Bronchial epithelial cell (primary cell): ENCODE results near the gene C17orf78. TPM values are rescaled to one million over a fixed set of nuclear protein-coding genes. Genes with fewer than 3 reads are reported as not detected.

ENCODE experiments used
- DNase-seq: peaks from one replicate; pipeline ENCODE4 v3.0.0-alpha.2; 2010; ENCODE audit warnings: low read depth
- FAIRE-seq: peaks from 2 replicates; lab custom pipeline; 2011; peaks lifted over from hg19 to GRCh38; lab: Jason Lieb, UNC
- H3K27me3 ChIP-seq: 2 replicates; pipeline ENCODE4 v1.5.1; 2011; ENCODE audit warnings: low read length; ENCODE audit not compliant: control insufficient read depth, insufficient read depth
- H3K36me3 ChIP-seq: 2 replicates; pipeline ENCODE4 v1.5.1; 2011; ENCODE audit warnings: low read length; ENCODE audit not compliant: control insufficient read depth, insufficient read depth
- H3K4me3 ChIP-seq: 2 replicates; pipeline ENCODE4 v1.5.1; 2011; ENCODE audit warnings: mild to moderate bottlenecking, low read depth, low read length, control low read depth
- total RNA-seq: library from RNA; depleted of rRNA; stranded (reverse); fragments of >200 nt; gene quantifications from 2 replicates; pipeline ENCODE4 v1.2.1, GENCODE V29; 2014
- TF ChIP-seq, protein P1 (sequence below): IDR thresholded peaks from 2 replicates; pipeline ENCODE4 v1.5.1; 2011; ENCODE audit warnings: mild to moderate bottlenecking, moderate library complexity, low read length, control low read depth, inconsistent platforms; ENCODE audit not compliant: insufficient read depth, severe bottlenecking

Gene C17orf78
- total RNA-seq, 1 donor from 2014 or later = not detected

- FAIRE-seq (no peak), DNase-seq (peak; percentile 40)
- H3K27me3 ChIP-seq = no peaks in the 10 kb centered on the region
- peak overlapping the region; percentile 78 for H3K4me3 ChIP-seq
- no peaks in the 10 kb centered on the region for H3K36me3 ChIP-seq
- TF ChIP-seq, protein P1, sequence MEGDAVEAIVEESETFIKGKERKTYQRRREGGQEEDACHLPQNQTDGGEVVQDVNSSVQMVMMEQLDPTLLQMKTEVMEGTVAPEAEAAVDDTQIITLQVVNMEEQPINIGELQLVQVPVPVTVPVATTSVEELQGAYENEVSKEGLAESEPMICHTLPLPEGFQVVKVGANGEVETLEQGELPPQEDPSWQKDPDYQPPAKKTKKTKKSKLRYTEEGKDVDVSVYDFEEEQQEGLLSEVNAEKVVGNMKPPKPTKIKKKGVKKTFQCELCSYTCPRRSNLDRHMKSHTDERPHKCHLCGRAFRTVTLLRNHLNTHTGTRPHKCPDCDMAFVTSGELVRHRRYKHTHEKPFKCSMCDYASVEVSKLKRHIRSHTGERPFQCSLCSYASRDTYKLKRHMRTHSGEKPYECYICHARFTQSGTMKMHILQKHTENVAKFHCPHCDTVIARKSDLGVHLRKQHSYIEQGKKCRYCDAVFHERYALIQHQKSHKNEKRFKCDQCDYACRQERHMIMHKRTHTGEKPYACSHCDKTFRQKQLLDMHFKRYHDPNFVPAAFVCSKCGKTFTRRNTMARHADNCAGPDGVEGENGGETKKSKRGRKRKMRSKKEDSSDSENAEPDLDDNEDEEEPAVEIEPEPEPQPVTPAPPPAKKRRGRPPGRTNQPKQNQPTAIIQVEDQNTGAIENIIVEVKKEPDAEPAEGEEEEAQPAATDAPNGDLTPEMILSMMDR = no peak
Measured at GRCh38 chr17:37359682-37360188, 16.1 kb upstream of the C17orf78 start.

DNA sequence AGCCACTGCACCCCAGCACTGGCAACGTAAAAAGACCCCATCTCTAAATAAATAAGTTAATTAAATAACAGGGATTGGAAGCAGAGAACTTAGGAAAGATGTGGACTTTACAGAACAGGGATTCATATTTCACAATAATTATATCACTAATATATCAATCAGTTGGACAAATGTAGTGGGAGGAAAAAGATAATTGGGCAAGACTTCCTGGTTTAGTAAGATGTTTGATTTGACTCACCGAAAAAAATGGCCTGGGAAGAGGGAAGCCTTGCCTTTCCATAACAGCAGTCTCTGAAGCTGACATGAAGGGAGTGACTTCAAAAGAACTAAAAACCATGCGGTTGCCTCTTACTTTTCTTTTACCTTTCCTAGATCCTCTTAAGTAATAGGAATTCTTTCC, 15.2 kb upstream of the C17orf78 start:
- H3K36me3 ChIP-seq = no peaks in the 10 kb centered on the region
- DNase-seq = peak; percentile 94
- TF ChIP-seq, protein P1 = no peak
- no peaks in the 10 kb centered on the region for H3K27me3 ChIP-seq
- no peak overlapping the region for H3K4me3 ChIP-seq
- FAIRE-seq = no peak

- no peak overlapping the region for H3K4me3 ChIP-seq
- DNase-seq = peak; percentile 99
- FAIRE-seq = no peak
- no peaks in the 10 kb centered on the region for H3K27me3 ChIP-seq
- no peaks in the 10 kb centered on the region for H3K36me3 ChIP-seq
- TF ChIP-seq, protein P1 = no peak
Measured at GRCh38 chr17:37361543-37361942, 14.2 kb upstream of the C17orf78 start.

- no peak for DNase-seq
- H3K36me3 ChIP-seq = no peaks in the 10 kb centered on the region
- TF ChIP-seq, protein P1 = no peak
- no peaks in the 10 kb centered on the region for H3K27me3 ChIP-seq
- FAIRE-seq = no peak
- H3K4me3 ChIP-seq = no peak overlapping the region
Measured at GRCh38 chr17:37365589-37365988, 10.2 kb upstream of the C17orf78 start.

DNA sequence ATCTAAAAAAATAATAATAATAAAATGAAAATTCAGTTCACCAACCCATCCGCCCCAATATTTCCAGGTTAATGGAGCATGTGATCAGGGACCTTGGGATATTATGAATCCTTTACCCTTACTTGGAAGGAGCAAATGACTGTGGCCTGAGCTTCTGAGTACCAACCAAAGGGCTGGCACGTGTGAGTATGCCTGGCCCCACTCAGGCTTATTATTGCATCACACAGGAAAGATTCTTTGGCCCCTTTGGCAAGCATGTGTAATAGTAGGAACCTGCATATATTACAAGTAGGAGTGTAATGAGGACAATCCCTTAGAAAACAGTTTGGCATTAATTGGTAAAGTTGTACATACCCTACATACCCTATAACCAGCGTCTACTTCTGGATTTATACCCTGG, 7.2 kb upstream of the C17orf78 start:
- no peaks in the 10 kb centered on the region for H3K27me3 ChIP-seq
- FAIRE-seq = no peak
- H3K36me3 ChIP-seq = no peaks in the 10 kb centered on the region
- TF ChIP-seq, protein P1 = no peak
- H3K4me3 ChIP-seq = no peak overlapping the region
- DNase-seq = peak; percentile 56
